Left lung (tissue), 10 donors: ENCODE data around the gene FGF9. TPM values are rescaled to one million over a fixed set of nuclear protein-coding genes. Genes with fewer than 3 reads are reported as not detected.

Source experiments
- ATAC-seq: fragments of 200-7000 bp; cut with Tn5 transposase; one replicate; pipeline ENCODE4 v1.9.1; 2020; ENCODE audit warnings: moderate library complexity
- DNase-seq, 4 donors: peaks; one replicate each; pipeline ENCODE4 v3.0.0-alpha.2; 2013 to 2020
- H3K27ac ChIP-seq, 2 donors: fragments of 200-600 bp; sonication (generic) in 1 of 2; one replicate each; pipeline versions ENCODE4 v1.5.0 to v1.8.0; 2020 to 2021
- H3K27me3 ChIP-seq, 2 donors: fragments of 200-600 bp; sonication (generic) in 1 of 2; one replicate each; pipeline versions ENCODE4 v1.5.0 to v1.8.0; 2020 to 2021
- H3K36me3 ChIP-seq, 2 donors: fragments of 200-600 bp; sonication (generic) in 1 of 2; one replicate each; pipeline versions ENCODE4 v1.5.0 to v1.8.0; 2020 to 2021
- H3K4me1 ChIP-seq, 2 donors: fragments of 200-600 bp; one replicate each; pipeline ENCODE4 v1.8.0; 2021
- H3K4me3 ChIP-seq, 2 donors: fragments of 200-600 bp; sonication (generic) in 1 of 2; one replicate each; pipeline versions ENCODE4 v1.5.0 to v1.8.0; 2020 to 2021; ENCODE audit warnings: mild to moderate bottlenecking in 1 of 2
- H3K9me3 ChIP-seq, 2 donors: fragments of 200-600 bp; sonication (generic) in 1 of 2; one replicate each; pipeline versions ENCODE4 v1.5.0 to v1.8.0; 2020 to 2021
- CTCF ChIP-seq, 2 donors: fragments of 200-600 bp; sonication (generic) in 1 of 2; IDR thresholded peaks; one replicate each; pipeline versions ENCODE4 v1.5.0 to v1.8.0; 2021; ENCODE audit warnings: antibody characterized with exemption in 2 of 2
- intact Hi-C, 2 donors: fragments of 100-400 bp; cut with DNase I; formaldehyde crosslinking; loops; one replicate each; pipeline versions ENCODE4 v1.11.2 to v1.14.2; 2022
- polyA plus RNA-seq, 6 donors: library from polyadenylated mRNA; unstranded; fragments of 120-200 nt; gene quantifications; one replicate each; pipeline ENCODE4 v1.2.1, GENCODE V29; 2013; ENCODE audit not compliant: insufficient read length in 6 of 6
- total RNA-seq, 2 donors: library from RNA; stranded (reverse); fragmentation: NEBNext Ultra II Directional; extraction: Animal tissue kit (Norgen Biotek cat#: 25700); gene quantifications; one replicate each; pipeline ENCODE4 v1.2.1, GENCODE V29; 2021
- donor health status: DM: no; HTN: yes; CAD: no.
- donor health status: DM: no; HTN: no; CAD: no.

The FGF9 gene
- total and polyA plus RNA-seq, 8 donors, result 1.6 to 35.3 (median 20.0) TPM

GRCh38 chr13:21734961-21735360 is 64.1 kb downstream of the FGF9 start:
- Histone ChIP-seq H3K27ac (no peak overlapping the region), H3K4me3 (no peak overlapping the region), H3K9me3 (no peaks in the 10 kb centered on the region), H3K4me1 (no peaks in the 10 kb centered on the region), H3K36me3 (no peaks in the 10 kb centered on the region), H3K27me3 (no peaks in the 10 kb centered on the region)
- no peak for DNase-seq
- ATAC-seq, result no peak
- no peak for TF ChIP-seq CTCF (IDR thresholded peaks at IDR 0.05)
- intact Hi-C loops, result no loop called here

GRCh38 chr13:21735701-21736401 is 65.0 kb downstream of the FGF9 start:
- ATAC-seq (peak; percentile 32), DNase-seq (no peak)
- Histone ChIP-seq H3K4me1 (no peaks in the 10 kb centered on the region), H3K9me3 (no peaks in the 10 kb centered on the region), H3K27ac (no peak overlapping the region), H3K4me3 (no peak overlapping the region), H3K36me3 (no peaks in the 10 kb centered on the region), H3K27me3 (no peaks in the 10 kb centered on the region)
- intact Hi-C loops, result no loop called here
- no peak for TF ChIP-seq CTCF (IDR thresholded peaks at IDR 0.05)

GRCh38 chr13:21736926-21737325 is 66.1 kb downstream of the FGF9 start:
- H3K27me3 ChIP-seq, result no peaks in the 10 kb centered on the region
- no peaks in the 10 kb centered on the region for H3K36me3 ChIP-seq
- no peak for DNase-seq
- no peaks in the 10 kb centered on the region for H3K9me3 ChIP-seq
- H3K4me3 ChIP-seq, result no peak overlapping the region
- H3K27ac ChIP-seq, result no peak overlapping the region
- H3K4me1 ChIP-seq, result no peaks in the 10 kb centered on the region
- TF ChIP-seq CTCF (IDR thresholded peaks at IDR 0.05), result no peak
- intact Hi-C loops, result no loop called here
- ATAC-seq, result no peak

GRCh38 chr13:21738630-21739029 is 67.8 kb downstream of the FGF9 start:
- no peaks in the 10 kb centered on the region for H3K4me1 ChIP-seq
- intact Hi-C loops, result no loop called here
- DNase-seq (no peak), ATAC-seq (no peak)
- no peak overlapping the region for H3K27ac ChIP-seq
- no peak overlapping the region for H3K4me3 ChIP-seq
- H3K9me3 ChIP-seq, result no peaks in the 10 kb centered on the region
- TF ChIP-seq CTCF (IDR thresholded peaks at IDR 0.05), result no peak
- no peaks in the 10 kb centered on the region for H3K27me3 ChIP-seq
- no peaks in the 10 kb centered on the region for H3K36me3 ChIP-seq

GRCh38 chr13:21739771-21740170 is 68.9 kb downstream of the FGF9 start:
- no peaks in the 10 kb centered on the region for H3K4me1 ChIP-seq
- no peak overlapping the region for H3K27ac ChIP-seq
- no peaks in the 10 kb centered on the region for H3K36me3 ChIP-seq
- DNase-seq (no peak), ATAC-seq (no peak)
- H3K27me3 ChIP-seq, result no peaks in the 10 kb centered on the region
- no peaks in the 10 kb centered on the region for H3K9me3 ChIP-seq
- intact Hi-C loops, result no loop called here
- H3K4me3 ChIP-seq, result no peak overlapping the region
- TF ChIP-seq CTCF (IDR thresholded peaks at IDR 0.05), result no peak
